B cell (primary cell): Measurements from ENCODE around the gene PDGFA.

Experiments
- EZH2 ChIP-seq: IDR thresholded peaks from 2 replicates; pipeline ENCODE4 v1.6.1; 2012; ENCODE audit warnings: borderline replicate concordance, low read depth, mild to moderate bottlenecking, moderate library complexity, low read length; ENCODE audit not compliant: insufficient read depth, poor library complexity, severe bottlenecking
- TF ChIP-seq, protein P1 (sequence below): fragments of 200-600 bp; IDR thresholded peaks from one replicate; pipeline ENCODE4 v1.8.0; 2022; ENCODE audit warnings: antibody characterized with exemption, mild to moderate bottlenecking

DNA sequence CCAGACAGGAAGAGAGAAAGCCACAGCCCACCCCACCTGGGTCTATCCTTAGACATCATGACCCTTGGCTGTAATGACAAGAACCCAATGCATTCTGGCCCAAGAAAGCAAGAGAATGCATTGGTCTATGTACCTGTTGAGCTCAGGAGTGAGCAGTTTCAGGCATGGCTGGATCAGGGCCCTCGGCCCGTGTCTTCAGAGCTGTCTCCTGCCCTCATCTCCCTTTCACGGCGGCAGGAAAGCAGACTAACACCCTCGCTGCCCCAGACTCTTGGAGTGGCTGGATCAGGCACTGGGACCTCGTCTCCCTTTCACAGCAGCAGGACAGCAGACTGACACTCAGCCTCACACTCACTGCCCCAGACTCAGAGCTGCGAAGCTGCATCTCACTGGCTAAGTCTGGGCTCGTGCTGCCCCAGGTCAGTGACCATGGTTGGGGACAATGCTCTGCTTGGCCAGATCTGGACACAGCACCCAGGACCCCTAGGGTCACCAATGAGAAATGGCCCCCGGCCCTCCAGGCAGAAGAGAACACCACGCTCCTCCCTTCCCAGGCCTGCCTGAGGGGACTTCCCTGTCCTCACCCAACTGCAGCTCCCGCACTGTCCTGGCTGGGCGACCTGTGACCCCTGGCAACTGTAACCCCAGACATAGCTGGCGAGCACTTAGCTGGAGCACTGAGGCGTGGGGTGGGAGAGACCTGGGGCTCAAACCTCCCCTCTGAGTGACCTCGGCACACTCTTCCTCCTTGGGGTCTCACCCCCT lies 12.9 kb upstream of the PDGFA start:
- TF ChIP-seq, protein P1, sequence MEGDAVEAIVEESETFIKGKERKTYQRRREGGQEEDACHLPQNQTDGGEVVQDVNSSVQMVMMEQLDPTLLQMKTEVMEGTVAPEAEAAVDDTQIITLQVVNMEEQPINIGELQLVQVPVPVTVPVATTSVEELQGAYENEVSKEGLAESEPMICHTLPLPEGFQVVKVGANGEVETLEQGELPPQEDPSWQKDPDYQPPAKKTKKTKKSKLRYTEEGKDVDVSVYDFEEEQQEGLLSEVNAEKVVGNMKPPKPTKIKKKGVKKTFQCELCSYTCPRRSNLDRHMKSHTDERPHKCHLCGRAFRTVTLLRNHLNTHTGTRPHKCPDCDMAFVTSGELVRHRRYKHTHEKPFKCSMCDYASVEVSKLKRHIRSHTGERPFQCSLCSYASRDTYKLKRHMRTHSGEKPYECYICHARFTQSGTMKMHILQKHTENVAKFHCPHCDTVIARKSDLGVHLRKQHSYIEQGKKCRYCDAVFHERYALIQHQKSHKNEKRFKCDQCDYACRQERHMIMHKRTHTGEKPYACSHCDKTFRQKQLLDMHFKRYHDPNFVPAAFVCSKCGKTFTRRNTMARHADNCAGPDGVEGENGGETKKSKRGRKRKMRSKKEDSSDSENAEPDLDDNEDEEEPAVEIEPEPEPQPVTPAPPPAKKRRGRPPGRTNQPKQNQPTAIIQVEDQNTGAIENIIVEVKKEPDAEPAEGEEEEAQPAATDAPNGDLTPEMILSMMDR: no peak
- no peak for TF ChIP-seq EZH2
